Measurements from ENCODE around the gene CYP2C19.
"Not testable (repeated sequence)": the region's sequence is repeated elsewhere in the genome, so short reads cannot be mapped to it uniquely, and the experiment has no call there.

Gene CYP2C19

DNA sequence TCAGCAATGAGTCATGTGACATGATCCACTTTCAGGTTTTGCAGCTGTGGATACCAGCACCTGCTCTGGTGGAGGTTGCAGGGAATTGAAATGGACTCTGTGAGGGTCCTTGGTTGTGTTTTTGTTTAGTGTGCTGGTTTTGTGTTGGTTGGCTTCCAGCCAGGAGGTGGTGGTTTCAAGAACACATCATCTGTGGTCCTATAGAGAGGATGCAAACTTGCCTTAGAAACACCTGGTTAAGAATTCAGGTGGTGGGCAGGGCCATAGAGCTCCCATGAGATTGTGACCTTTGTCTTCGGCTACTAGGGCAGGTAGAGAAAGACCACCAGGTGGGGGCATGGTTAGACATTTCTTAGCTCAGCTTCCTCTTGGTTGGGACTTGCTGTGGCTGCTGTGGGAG lies 116.7 kb downstream of the CYP2C19 start:
- DNase-seq (ENCODE audit: low read depth), result no peak

- DNase-seq (ENCODE audit: low read depth), result no peak
These were observed 126.6 kb downstream of the CYP2C19 start for GRCh38 chr10:94889123-94889522.

GRCh38 chr10:94890264-94891022 lies 128.0 kb downstream of the CYP2C19 start:
- no peak for DNase-seq (ENCODE audit: low read depth)

- not testable (repeated sequence) for DNase-seq (ENCODE audit: low read depth)
These were observed 135.9 kb downstream of the CYP2C19 start for GRCh38 chr10:94898414-94898813.

GRCh38 chr10:94902080-94902479 lies 139.6 kb downstream of the CYP2C19 start:
- DNase-seq (ENCODE audit: low read depth), result no peak

DNA sequence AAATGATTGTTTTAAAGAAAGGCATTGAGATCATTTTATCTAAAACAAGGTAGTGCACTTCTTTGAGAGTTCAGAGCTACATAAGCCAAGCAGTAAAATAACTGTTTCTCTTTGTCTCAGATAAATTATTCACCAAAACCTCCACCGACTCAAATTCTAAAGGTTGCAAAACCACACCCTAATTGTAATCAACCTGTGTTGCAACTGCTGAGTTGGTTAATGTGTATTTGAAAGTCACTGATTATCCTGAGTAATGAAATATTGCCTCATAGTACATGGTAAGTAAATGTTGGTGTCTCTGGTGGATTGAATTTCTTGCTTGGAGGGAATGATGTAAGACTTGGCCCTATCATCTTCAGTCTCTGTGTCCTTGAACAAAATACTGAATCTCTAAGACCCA lies 140.1 kb downstream of the CYP2C19 start:
- no peak for DNase-seq (ENCODE audit: low read depth)
